CD4-positive, alpha-beta T cell treated with Interleukin-6 for 4 hours (primary cell): ENCODE results near the gene MEGF6.
"Not testable (repeated sequence)": the region's sequence is repeated elsewhere in the genome, so short reads cannot be mapped to it uniquely, and the experiment has no call there.

Source experiments
- DNase-seq: peaks from one replicate; pipeline ENCODE4 v3.0.0-alpha.2; 2020; ENCODE audit warnings: mixed read lengths

Gene MEGF6

GRCh38 chr1:3626025-3626424, 14.7 kb upstream of the MEGF6 start:
- DNase-seq, result no peak

- DNase-seq, result no peak
Observed at GRCh38 chr1:3625151-3625907, 14.0 kb upstream of the MEGF6 start.

- DNase-seq, result peak; percentile 99
Observed at GRCh38 chr1:3624200-3625136, 13.2 kb upstream of the MEGF6 start, which contains the start of gene TPRG1L. Gene TPRG1L, plus strand, starts transcription at chr1:3625015. Its CDS starts 58 bp downstream, at chr1:3625073.

GRCh38 chr1:3623441-3624199, 12.3 kb upstream of the MEGF6 start:
- DNase-seq, result peak; percentile 19

GRCh38 chr1:3622102-3622501, 10.8 kb upstream of the MEGF6 start:
- DNase-seq, result not testable (repeated sequence)

DNA sequence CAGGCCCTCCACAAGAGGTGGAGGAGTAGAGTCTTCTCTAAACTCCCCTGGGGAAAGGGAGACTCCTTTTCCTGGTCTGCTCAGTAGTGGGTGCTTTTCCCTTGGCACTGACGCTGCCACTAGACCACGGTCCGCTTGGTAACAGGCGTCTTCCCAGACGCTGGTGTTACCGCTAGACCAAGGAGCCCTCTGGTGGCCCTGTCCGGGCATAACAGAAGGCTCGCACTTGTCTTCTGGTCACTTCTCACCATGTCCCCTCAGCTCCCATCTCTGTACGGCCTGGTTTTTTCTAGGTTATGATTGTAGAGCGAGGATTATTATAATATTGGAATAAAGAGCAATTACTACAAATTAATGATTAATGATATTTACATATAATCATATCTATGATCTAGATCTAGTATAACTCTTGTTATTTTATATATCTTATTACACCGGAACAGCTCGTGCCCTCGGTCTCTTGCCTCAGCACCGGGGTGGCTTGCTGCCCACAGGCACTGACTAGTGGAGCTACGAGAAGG, 9.9 kb upstream of the MEGF6 start:
- DNase-seq, result peak; percentile 26

DNA sequence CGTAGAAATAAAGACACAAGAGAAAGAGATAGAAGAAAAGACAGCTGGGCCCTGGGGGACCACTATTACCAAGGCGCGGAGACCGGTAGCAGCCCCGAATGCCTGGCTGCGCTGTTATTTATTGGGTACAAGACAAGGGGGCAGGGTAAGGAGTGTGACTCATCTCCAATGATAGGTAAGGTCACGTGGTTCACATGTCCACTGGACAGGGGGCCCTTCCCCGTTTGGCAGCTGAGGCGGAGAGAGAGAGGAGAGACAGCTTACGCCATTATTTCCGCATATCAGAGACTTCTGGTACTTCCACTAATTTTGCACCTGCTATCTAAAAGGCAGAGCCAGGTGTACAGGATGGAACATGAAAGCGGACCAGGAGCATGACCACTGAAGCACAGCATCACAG, 9.4 kb upstream of the MEGF6 start:
- no peak for DNase-seq

DNA sequence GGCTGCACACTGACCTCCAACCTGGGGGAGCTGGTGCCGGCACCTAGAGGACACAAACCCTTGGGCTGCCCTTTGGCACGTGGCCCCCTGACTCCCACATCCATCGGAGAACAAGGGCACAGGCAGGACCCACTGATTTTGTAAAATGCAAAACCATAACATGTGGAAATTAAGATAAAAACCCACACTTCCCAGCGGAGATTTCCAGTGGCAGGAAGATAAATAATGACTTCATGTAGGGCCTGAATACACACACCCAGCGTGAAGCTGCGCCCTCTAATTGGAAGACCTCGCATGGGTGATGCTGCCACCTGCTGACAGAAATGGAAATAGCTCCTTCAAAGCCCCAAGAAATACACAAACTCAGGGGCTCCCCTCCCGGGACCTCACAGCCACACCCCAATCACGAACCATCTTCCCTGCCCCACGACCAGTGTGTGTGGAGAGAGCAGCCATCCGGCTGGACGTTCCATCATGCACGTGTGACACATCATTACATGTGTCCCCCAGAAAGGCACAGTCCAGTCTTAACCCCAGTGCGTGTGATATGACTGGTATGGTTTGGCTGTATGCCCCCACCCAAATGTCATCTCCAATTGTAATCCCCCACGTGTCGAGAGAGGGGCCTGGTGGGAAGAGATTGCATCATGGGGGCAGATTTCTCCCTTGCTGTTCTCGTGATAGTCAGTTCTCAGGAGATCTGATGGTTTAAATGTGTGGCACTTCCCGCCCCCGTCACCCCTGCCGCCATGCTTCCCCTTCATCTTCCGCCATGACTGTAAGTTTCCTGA, 7.8 kb upstream of the MEGF6 start:
- peak; percentile 82 for DNase-seq

GRCh38 chr1:3618531-3618880, 7.2 kb upstream of the MEGF6 start:
- DNase-seq, result no peak

DNA sequence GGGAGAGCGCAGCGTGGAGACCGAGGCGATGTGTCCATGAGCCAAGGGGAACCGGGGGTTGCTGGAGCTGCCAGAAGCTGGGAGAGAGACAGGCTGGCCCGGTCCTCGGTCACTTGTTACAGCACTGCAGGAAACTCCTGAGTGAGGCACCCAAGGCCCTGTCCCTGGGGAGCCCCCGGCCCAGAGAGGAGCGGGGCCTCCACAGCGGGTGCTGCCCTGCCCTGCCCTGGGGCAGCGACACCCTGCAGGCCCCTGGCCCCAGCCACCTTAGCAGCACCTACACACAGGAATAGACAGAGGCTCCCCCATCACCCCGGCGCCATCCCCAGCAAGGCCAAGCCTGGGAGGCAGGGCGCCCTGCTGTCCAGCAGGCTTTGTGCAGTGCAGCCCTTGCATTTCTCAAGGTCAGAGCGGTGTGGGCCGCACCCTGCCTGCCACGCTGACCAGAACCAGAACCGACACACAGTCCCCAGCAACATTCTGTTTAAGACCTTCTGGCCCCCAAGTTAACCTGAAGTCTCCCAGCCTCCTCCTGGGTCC, 6.6 kb upstream of the MEGF6 start:
- no peak for DNase-seq

DNA sequence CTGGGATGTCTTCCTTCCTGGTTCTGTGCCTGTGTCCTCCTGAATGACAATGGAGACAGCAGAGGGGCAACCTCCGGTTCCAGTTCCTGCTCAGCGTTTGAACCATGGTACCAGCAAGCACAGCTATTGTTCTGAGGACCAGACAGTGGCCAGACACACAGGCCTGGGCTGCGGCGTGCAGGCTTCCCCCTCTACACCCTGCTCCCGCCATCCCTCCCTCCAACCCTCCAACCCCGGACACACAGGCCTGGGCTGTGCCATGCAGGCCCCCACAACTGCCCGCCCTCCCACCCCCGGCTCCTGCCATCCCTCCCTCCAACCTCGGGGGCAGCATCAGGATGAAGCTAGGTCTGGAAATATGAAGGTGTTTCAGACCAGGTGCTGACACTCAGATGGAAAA, 5.6 kb upstream of the MEGF6 start:
- no peak for DNase-seq

DNA sequence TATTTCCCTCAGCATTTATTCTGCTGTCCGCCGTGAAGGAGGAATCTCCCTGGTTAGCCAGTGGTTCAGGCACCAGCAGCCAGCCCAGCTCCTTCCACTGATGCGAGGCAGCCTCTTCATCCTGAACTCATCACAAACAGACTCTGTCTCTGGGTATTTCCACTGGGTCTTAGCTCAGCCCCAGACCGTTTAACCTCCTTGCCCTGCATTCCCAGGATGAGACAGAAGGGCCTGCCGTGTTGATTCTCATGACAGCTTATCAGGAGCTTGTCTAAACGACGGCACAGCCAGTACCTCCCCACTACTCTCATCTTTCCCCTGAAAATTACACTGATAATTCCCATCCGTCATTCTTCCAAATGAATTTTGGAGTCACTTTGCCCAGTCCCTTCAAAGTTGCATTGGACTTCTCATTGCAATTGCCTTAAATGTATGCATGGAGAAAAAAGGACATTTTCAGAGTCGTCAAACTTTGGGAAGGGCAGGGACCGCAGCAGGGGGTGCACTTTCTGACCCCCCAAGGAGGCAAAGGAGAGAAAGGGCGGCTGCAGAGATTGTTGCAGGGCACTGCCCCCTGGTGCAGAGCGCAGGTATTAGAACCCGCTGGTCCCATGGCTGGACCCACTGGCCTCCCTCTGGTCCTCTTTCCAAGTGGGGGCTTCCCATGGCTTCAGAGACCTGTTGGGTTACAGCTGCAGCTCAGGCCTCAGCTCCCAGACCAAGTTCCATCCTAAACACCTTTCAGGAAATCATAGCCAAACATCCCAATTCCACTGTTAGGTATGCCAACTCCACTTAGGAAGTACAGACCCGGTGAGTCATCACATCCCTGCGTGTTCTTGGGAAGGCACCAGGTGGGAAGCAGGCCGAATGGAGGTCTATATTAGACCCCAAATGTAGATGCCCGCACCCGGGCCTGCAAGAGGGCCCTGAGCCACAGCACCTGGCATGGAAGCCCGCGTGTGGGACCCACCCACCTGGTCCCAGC, 3.7 kb upstream of the MEGF6 start:
- DNase-seq, result peak; percentile 32

GRCh38 chr1:3612123-3612522, 815 bp upstream of the MEGF6 start:
- no peak for DNase-seq

GRCh38 chr1:3610527-3611169, 660 bp downstream of the MEGF6 start:
- DNase-seq, result peak; percentile 7

GRCh38 chr1:3609769-3610526, 1.4 kb downstream of the MEGF6 start:
- DNase-seq, result no peak

- no peak for DNase-seq
Observed at GRCh38 chr1:3609016-3609768, 2.1 kb downstream of the MEGF6 start.

- no peak for DNase-seq
Observed at GRCh38 chr1:3608154-3608553, 3.2 kb downstream of the MEGF6 start.

GRCh38 chr1:3607703-3608065, 3.6 kb downstream of the MEGF6 start:
- no peak for DNase-seq
